ENCODE measurements around the gene C2CD3.

The C2CD3 gene, protein sequence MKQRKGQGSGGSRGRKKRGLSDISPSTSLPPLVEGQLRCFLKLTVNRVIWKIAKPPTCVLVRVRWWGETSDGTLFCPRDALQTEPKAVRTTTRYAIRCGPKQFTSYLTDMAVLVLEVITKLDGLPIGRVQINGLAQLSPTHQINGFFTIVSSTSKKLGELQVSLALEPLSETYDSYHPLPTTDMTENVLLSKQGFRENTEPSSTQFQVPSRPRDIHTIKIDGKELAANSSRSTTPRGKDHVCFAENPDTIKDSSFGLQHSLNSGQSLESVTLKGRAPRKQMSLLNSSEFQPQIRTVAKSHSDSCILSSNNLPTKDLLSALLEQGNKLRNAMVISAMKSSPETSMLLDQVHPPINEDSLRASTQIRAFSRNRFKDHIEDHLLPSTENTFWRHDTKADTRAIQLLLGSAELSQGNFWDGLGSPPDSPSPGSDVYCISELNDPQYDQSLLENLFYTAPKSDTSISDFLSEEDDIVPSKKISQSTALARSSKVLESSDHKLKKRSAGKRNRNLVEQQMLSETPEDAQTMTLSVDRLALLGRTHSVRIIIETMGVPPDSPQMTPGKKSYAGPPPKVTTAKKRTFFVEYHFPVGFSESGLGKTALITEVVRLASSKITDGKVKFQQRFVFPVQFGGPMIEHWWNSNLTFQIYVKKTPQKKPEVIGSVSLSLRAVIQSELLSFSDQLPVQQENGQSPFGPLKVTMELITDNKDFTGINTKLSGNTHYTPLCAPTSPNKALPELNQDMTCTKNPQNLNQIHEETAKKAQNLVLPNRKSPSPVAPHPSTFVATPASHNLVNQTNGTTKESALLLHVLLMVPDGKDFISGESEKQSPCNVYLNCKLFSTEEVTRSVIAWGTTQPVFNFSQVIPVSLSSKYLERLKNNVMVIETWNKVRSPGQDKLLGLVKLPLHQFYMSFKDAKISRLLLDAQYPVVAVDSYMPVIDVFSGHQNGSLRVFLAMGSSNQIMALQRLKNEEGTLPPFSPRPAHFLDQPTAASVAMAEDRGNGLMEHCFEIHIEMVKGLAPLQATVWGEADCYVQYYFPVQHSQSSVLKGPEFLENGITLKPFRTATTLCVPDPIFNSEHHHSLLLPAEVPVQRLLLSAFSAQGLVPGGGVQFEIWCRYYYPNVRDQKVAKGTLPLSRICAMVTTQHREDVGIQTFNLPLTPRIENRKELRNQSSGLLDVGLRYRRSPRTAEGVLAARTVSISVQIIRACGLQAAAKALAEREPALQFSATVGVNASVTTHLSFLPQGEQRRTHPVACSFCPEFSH (N-terminal part only)

DNA sequence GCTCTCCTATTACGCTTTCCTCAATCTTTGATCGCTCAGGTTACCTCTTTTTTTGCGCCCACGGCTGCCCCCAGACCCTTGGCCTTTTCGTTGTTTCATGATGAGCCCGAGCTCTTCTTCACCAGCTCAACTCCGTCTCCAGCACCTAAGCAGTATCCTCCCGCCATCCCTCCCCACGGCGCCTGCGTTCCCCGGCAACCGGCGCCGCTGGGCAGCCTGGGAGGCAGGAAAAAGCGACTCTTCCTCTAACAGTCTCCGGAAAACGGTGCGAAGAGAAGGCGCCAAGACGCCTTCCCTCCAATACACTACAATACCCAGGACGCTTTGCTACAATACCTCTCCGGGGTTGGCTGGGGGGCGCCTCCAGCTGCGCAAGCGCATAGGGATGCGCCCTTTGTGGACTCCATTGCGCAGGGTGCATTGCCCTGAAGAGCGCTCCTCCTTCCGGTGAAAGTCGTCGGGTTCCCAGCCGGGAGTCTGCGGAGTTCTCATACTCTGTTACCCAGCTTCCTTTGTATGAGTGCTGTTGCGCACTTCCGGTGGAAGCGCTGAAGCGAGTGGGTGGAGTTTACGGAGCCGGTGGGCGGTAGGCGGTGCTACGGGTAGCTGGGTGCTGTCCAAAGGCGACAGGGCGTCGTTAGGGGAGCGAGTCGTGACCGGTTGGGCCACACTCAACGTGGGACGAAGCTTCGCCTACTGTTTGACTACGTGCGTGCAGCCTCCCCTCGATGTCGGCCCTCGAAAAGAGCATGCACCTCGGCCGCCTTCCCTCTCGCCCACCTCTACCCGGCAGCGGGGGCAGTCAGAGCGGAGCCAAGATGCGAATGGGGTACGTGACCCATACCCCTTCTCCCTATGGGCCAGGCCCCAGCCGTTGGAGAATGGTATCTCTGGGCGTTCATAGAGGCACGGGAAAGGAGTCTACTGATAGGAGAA lies at the start of gene C2CD3, which contains the start of gene PPME1:
TSS of gene C2CD3 (minus strand) at position 309 of the 936 bp plus-strand sequence. CDS start at position 99, 210 bp downstream.
TSS of gene PPME1 (plus strand) at position 596 of the 936 bp plus-strand sequence. CDS start at position 729, 133 bp downstream.
- DNase-seq: peak; percentile 100

DNA sequence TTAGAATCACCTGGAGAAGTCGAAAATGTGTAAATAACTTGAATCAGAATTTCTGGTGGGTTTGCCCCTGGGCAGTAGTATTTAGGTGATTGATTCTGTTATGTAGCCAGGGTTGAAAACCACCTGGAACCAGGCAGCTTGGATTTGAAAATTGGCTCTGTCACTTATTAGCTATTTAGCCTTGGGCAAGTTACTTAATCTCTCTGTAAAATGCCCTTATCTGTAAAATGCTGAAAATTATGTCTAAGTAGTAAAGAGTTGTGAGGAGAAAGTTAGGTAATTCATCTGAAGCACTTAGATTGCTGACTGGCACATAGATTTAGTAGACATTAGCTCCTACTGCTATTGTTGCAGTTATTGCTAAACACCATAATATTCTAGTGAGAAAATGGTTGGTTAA lies 49.6 kb upstream of the C2CD3 start:
- DNase-seq: no peak

DNA sequence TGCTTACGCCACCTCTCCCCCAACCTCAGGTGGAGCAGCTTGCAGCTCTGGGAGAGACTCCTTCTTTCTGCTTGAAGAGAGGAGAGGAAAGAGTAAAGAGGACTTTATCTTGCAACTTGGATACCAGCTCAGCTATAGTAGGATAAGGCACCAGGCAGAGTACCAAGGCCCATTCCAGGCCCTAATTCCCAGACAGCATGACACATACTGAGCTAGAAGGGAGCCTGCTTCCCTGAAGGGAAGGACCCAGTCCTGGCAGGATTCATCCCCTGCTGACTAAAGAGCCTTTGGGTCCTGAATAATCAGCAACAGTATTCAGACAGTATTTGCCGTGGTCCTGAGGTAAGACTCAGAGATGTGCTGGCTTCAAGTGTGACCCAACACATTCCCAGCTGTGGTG lies 41.7 kb upstream of the C2CD3 start:
- no peak for DNase-seq

DNA sequence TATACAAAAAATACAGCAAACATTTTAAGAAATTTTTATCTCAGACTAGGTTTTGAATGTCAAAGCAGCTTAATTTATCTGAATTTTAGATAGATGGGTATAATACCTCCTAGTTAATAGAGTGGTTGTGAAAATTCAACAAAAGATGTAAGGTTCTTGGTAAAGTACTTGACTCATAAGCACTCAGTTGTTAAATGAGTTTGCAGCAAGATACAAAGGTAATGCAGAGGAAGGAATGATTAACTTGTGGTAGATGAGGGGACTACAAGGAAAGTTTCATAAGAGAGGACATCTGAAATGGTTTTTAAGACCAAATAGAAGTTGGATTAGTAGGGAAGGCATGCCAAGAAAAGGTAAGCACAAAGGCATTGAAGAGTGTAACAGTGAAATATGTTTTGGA lies 37.7 kb upstream of the C2CD3 start:
- DNase-seq: no peak

DNA sequence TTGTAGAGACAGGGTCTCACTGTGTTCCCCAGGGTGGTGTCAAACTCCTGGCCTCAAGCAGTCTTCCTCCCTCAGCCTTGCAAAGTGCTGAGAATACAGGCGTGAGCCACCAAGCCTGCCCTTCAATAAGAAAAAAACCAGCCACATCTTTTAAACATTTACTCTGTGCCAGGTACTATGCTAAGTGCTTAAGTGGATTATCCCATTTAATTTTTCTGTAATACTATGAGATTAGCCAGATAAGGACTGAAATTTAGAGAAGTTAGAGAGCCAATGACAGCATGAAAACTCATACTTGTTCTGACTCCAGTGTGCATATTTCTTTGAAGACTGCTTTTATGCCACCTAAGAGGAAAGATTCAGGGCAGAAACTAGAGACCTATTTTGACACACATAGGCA lies 35.9 kb upstream of the C2CD3 start:
- no peak for DNase-seq

DNA sequence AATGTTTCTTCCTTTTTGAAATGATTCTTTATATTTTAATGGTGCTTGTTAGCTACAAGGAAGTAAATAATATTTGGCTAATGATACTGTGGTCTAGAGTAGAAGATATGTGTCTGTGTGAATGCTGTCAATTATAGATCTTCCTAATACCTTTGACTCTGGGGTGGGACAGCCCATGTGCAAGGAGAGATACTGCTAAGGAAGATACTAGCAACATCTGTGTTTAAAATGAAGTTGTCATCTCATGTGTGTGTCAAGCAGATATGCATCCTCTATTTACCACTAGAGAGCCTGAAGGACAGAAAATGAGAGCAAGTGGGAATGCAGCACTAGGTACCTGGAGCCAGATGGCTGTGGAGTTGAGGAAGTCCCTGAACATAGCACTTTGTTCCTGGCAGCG lies 34.4 kb upstream of the C2CD3 start:
- no peak for DNase-seq

DNA sequence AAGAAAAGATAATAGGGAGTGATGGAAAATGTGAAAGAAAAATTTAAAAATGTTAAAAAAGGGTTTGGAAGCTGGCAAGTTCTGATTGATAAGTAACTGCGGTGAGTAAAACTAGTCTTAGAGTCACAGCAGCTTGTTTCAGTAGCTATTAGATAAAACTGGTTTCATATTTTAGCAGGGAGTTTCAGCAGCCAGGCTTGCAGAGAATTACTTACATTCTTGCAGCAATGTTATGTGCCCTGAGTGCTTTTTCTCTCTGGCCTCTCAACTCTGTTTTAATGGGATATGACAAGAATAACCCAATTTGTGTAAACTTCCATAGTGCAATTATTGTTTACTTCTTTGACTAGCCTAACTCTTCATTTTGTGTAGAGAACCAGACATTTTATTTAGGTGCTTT lies 33.9 kb upstream of the C2CD3 start:
- DNase-seq: no peak

DNA sequence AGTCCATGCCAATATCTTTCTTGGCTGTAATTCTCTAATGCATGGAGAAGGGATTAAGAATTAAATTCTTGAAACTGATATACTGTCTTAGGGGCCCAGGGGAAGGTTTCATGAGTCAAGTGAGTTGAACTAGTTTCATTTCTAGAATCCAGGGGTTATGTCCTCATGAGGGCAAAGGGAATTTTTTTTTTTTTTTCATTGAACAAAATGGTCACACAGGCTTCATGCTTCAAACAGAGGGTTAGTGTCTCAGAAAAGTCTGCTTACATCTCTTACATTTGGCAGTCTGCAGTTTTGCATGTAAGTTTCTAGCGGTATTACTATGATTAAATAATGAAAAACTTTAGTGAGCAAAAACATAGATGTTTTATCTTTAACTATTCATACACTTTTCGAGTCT lies 33.2 kb upstream of the C2CD3 start:
- DNase-seq: no peak

DNA sequence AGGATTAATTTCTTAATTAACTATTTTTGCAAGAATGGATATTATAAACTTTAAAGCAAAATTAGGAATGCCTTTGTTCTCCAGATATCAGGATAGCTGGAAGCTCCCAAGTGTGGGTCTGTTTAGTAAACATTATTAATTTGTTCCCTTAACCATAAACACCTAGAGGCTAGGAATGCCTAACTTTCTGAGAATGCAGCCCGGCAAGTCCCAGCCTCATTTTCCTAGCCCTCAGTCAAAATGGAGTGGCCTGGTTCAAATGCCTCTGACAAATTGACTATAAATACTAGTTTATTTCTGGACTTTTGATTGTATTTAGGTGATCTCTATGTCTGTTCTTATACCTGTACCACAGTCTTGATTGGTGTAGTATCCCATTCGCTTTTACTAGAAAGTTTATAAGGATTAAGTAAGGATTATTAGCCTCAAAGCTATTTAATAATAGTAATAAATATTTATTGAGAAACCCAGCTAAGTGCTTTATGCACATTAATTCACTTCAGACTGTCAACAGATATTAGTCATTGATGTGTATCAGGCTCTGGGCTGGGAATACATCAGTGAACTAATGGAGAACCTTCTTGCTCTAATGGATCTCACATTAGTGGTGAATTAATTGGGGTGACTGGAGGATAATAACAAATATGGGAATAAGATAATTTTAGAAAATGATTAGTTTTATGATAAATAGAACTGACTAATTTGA lies 26.1 kb upstream of the C2CD3 start:
- no peak for DNase-seq

DNA sequence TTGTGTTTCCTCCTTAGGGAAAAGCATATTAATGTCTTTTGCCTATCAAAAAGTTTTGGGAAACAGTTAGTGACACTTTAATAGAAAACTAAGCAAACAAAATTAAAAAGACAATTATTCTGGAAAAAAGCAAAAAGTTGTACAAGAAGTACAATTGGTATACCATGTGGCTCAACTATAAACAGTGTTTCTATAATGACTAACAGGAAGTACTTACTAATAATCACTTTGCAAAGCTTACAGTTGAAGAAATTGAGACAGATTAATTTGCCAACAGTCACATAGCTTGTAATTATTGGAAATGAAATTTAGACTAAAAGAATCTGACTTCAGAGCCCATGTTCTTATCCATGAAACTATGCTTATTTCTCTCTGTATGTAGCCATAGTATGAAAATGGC lies 25.0 kb upstream of the C2CD3 start:
- DNase-seq: no peak

DNA sequence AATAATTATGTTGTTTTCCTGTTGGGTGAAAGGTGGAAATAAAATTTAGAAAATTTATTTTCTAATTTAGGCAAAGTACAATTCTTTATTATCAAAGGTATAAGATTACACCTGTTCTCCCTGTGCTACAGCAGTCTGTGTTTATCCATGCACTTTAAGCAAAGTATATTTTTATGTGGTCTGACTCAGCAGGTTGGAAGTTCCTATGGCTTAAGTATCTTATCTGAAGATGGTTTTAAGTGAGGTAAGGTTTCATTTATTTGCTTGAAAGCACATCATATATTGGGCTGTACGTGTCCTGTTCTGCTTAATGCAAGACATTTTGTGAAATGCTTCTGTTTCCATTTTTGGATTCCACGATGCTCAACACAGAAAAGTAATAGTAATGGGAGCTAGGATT lies 14.9 kb upstream of the C2CD3 start:
- DNase-seq: no peak

DNA sequence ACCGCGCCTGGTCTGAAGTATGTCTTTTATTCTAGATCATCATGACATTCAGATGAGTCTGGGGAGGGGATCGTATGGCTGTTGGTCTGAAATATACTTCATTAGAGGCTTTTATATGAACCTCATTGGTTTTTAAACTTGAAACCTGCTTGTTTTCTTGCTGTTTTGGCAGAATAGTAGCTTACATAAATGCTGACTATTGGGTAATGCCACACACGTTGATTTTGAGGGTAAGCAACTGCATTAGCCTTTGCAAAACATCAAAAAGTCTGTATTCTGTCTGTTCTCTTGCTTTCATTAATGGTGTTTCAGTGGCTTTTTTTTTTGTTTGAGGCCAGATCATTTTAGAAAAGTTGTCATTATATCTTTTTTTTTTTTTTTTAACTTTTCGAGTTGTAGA lies 14.5 kb upstream of the C2CD3 start:
- DNase-seq: no peak

DNA sequence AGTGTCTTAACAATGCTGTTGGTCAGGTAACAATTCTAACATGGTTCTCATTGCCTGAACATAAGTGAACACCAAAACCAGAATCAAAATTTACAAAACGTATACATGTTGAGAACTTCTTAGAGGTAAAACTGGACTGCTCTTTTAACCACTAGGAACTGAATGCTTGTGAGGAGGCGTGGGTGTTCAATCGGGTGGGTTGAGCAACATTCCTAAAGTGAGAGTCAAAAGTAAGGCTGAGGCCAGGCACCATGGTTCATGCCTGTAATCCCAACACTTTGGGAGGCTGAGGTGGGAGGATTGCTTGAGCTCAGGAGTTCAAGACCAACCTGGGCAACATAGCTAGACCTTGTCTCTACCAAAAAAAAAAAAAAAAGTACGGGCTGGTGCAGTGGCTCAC lies 11.8 kb upstream of the C2CD3 start:
- no peak for DNase-seq

DNA sequence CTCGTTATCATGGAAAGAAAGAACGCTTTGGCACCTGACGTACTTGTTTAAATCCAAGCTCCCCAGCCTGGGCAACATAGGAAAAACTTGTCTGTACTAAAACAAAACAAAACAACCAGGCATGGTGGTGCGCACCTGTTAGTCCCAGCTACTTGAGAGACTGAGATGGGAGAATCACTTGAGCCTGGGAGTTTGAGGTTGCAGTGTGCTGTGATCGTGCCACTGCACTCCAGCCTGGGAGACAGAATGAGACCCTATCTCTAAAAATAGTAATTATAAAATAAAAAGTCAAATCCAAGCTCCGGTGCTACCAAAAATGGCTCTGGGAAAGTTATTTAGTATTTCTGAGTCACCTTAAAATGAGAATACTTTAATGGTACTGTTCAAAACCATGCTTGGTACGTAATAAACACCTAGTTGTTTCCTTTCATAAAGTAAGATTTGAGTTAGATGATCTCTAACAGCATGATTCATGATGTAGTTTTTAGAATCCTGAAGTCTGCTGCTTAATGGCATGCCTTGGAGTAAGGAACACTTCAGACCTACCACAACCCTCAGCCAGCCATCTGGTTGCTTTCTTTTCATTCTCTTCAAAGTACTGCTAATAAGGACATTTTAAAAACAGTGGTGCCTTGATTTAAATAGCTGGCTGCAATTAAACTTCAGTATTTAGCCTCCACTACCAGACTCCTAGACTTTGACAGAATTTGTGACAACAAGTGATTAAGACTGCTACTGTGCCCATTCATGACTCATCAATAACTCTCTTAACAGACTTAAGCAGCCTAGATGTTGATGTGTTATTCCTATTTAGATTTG lies 8.6 kb upstream of the C2CD3 start:
- DNase-seq: no peak

DNA sequence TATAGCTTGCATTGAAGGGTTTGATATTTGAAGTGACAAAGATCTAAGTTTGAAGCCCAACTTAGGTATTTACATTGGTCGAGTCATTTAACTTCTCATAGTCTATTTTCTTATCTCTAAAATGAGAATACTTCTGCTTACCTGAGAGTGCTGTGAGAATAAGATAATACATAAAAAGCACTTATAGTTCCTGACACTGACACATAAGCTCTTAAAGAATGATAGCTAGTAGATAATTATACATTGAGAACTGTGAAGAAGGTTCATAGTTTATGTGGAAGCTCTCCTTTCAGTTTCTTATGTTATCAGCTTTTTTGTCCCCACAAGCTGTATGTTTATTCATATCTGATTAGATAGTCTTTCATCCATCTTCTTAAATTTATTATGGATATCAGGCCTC lies 5.1 kb upstream of the C2CD3 start:
- no peak for DNase-seq

DNA sequence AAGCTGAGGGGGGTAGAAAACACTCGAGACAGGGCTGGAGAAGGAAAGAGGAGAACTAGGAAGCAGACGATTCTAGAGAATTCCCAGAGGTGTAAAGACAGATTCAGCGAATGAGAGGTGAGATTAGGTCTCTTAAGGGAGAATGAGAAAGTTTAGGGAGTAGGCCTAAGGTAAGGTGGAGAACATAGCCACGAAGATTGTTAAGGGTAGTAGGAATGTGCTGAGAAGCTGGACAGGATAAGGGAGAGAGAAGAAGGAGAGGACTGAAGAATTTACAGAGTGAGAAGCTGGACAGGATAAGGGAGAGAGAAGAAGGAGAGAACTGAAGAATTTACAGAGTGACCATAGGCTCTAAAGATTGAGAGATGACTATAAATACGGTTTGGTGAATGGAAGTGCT lies 1.2 kb upstream of the C2CD3 start:
- DNase-seq: no peak

DNA sequence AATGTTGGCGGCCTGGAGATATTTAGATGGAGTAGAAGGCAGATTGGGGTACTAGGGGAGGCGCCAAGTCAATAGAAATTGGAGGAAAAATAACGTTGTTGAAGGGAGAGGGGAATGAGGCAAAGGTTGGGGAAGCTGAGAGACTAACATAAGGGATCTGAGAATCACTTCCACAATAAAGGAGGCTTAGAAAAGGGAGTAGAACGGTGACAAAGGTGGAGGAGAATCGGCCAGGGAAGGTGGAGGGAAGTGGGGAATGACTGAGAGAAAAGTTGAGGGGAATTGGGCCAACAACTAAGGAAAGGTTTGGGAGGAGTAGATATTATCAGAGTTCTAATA lies 797 bp upstream of the C2CD3 start:
- DNase-seq: no peak

DNA sequence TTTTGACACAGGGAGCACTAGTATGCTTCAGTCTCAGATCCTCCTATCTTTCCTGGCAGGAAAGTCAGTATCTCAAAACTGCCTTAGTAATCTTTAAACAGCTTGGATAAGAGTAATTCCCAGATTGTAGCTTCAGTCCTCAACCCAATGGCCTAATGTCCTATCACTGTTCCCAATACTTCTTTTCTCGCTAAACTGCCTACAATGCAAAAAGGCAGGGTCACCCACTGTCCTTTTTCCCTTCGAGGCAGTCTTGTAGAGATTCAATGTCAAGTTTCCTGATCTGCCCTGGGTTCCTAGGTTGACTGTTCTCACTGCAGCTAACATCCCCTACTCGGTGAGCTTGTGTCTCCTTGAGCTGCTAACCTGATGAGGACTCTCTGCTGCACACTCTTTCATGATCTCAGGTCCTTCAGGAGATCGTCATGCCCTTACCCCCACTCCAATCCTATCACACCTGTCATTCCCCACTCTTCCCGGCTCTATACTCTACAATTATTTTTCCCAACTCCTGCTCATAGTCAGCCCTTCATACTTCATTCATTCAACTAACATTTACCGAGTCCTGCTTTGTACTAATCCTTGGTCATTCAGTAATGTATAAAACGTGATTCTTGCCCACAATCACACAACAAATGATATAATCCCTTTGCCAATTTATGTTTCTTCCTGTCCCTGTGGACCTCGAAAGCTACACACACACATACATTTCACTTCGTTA lies 904 bp downstream of the C2CD3 start:
- DNase-seq: no peak

DNA sequence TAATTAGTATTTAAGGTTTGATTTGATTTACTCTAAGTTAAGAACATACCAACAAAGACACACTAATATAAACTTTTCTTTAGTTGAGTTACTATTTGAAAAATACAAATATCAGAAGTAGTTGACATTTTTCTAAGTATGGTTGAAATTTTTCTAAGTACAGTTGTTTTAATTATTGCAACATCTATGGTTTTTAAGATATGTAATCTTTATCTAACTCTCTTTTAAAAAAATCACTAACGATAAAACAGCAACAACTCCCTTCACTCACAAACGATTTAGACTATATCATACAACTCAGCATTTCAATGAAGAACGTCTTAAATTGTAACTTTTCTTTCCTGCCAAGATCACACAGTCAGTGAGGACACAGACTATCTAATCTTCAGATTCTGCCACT lies 2.0 kb downstream of the C2CD3 start:
- DNase-seq: no peak
